GM12801 (cell line): ENCODE measurements around the gene LRRC71.

Experiments
- CTCF ChIP-seq: IDR thresholded peaks from one replicate; pipeline ENCODE4 v1.5.1; 2011; ENCODE audit warnings: control low read depth; ENCODE audit not compliant: insufficient read length; ENCODE audit errors: extremely low read depth

Gene LRRC71

GRCh38 chr1:156959925-156960324, 39.5 kb downstream of the LRRC71 start:
- no peak for TF ChIP-seq CTCF

GRCh38 chr1:156961709-156962108, 41.3 kb downstream of the LRRC71 start:
- no peak for TF ChIP-seq CTCF

- TF ChIP-seq CTCF: no peak
Measured at GRCh38 chr1:156963621-156964020, 43.2 kb downstream of the LRRC71 start.

GRCh38 chr1:156964441-156964840, 44.0 kb downstream of the LRRC71 start:
- no peak for TF ChIP-seq CTCF

GRCh38 chr1:156969496-156969895, 49.1 kb downstream of the LRRC71 start:
- no peak for TF ChIP-seq CTCF

- no peak for TF ChIP-seq CTCF
Measured at GRCh38 chr1:156970017-156970416, 49.6 kb downstream of the LRRC71 start.

DNA sequence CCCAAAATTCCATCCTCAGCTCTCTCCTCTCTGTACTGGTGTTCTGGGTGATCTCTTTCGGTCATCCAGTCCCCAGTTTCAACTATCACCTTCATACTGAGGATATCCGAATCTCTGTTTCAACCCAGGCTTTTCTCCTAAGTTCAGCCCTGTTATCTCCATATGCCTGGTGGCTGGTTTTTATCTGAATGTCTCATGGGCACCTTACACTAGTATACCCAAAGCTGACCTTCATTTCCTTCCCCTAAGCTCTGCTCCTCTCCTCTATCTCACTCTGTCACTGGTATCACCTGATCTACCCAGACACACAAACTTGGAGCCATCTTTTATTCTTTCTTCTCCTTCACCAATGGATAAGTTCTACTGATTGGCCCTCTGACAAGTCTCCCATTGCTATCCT, 53.0 kb downstream of the LRRC71 start:
- no peak for TF ChIP-seq CTCF

- TF ChIP-seq CTCF: no peak
Measured at GRCh38 chr1:156975084-156975483, 54.7 kb downstream of the LRRC71 start.
